Globus pallidus (tissue), 1 donor: ENCODE measurements around the gene OGFR.

Experiments
- DNase-seq: peaks from one replicate; pipeline ENCODE4 v3.0.0-alpha.2; 2015; ENCODE audit warnings: low spot score

Gene OGFR

DNA sequence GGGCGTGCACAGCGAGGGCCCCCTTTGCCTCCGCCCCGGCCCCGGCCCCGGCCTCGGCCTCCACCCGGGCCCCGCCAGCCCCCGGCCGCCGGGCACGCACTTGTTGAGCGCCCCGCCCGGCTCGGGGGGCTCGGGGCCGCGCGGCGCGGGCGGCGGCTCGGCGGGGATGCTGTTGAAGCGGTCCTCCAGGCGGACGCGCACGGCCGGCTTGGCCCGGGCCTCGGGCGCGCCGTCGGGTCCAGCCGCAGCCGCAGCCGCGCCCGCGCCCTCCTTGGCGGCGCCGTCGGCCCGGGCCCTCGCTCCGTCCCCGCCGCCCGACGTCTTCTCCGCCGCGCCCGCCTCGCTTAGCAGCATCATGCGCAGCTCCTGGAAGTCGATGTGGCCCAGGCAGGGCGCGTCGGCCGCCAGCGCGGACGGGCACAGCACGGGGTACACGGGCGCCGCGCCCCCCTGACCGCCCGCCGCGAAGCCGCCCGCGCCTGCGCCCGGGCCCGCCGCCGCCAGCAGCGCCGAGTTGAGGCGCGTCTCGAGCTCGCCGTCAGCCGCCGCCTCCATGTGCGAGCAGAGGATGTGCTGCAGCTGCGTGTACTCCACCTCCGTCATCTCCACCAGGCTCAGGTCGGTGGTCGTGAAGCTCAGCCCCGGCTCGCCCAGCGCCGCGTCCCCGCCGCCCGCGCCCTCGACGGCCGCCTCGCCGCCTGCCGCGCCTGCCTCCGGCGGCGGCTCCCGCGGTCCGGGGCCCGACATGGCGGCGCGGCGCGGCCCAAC, 56.5 kb downstream of the OGFR start:
- no peak for DNase-seq

DNA sequence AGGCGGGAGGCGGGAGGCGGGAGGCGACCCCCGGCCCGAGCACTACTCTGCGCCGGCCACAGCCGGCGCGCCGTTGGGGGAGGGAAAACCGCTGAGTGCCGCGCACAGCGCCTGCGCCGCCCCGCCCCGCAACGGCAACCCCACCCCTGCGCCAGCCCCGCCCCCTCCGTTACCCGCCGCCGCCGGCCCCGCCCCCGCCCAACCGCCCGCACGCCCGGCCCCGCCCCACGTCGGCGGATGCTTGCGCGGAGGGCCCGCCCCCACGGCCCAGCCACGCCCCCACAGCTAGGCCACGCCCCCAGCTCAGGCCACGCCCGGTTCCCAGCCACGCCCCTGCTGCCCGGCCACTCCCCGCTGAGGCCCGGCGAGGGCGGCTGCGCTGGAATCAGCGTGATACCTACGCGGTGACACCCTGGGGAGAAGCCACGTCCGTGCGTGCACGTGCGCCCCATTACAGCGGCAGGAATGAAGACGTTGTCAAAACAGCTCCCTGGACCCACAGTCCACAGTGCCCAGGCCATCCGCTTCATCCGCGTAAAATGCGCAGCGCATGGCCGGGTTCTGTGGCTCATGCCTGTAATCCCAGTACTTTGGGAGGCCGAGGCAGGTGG, 57.2 kb downstream of the OGFR start, which contains the start of gene TCFL5:
TSS of gene TCFL5 (minus strand) at position 97 of the 611 bp plus-strand sequence. CDS start 152 bp downstream, outside the sequence.
- DNase-seq, result peak; percentile 86
